H1 (cell line): ENCODE results near the gene CTAGE4. TPM values are rescaled to one million over a fixed set of nuclear protein-coding genes. Genes with fewer than 3 reads are reported as not detected.

Source experiments
- BACH1 ChIP-seq: IDR thresholded peaks from 2 replicates; pipeline ENCODE4 v1.6.1; 2012; ENCODE audit warnings: low read length, improper control_type of control experiment
- CEBPB ChIP-seq: IDR thresholded peaks from 2 replicates; pipeline ENCODE4 v1.6.1; 2012; ENCODE audit warnings: low read depth, low read length
- GABPA ChIP-seq: IDR thresholded peaks from 2 replicates; pipeline ENCODE4 v1.6.1; 2011; ENCODE audit warnings: mild to moderate bottlenecking, low read length, moderate library complexity, borderline replicate concordance; ENCODE audit not compliant: insufficient read depth
- RBBP5 ChIP-seq: IDR thresholded peaks from 2 replicates; pipeline ENCODE4 v1.7.1; 2012; ENCODE audit warnings: low read depth, mild to moderate bottlenecking, inconsistent platforms, low read length, moderate library complexity, borderline replicate concordance
- SUZ12 ChIP-seq: fragments of 200-600 bp; sonication (generic); IDR thresholded peaks from 2 replicates; pipeline ENCODE4 v1.6.1; 2012; ENCODE audit warnings: mild to moderate bottlenecking, inconsistent platforms, low read length, moderate library complexity, mixed read lengths
- TAF1 ChIP-seq: IDR thresholded peaks from 2 replicates; pipeline ENCODE4 v1.6.1; 2011; ENCODE audit warnings: mild to moderate bottlenecking, low read depth, low read length
- TAF7 ChIP-seq: optimal IDR thresholded peaks from 2 replicates; pipeline ENCODE3; 2011; ENCODE audit warnings: low read depth, mild to moderate bottlenecking, inconsistent platforms, low read length, moderate library complexity, borderline replicate concordance
- polyA plus RNA-seq, 7 experiments: library from polyadenylated mRNA; depleted of rRNA in 3 of 7; stranded (reverse) in 5 of 7; unstranded in 2 of 7; fragments of >200 nt in 5 of 7; fragments of 200-250 nt in 2 of 7; gene quantifications; 1 replicate in 5 of 7; 2 replicates in 1 of 7; 4 replicates in 1 of 7; pipeline versions ENCODE4 v1.2.1 to v1.2.3, GENCODE V29; 2011 to 2013; ENCODE audit warnings: missing spikeins in 2 of 7, mixed read lengths in 2 of 7
- total RNA-seq: library from RNA; stranded (reverse); fragmentation: NEBNext Ultra II Directional; extraction: Animal tissue kit (Norgen Biotek cat#: 25700); gene quantifications from 2 replicates; pipeline ENCODE4 v1.2.1, GENCODE V29; 2021
- TF ChIP-seq, protein P1 (sequence below): IDR thresholded peaks from 2 replicates; pipeline ENCODE4 v1.6.1; 2012; ENCODE audit warnings: inconsistent platforms

Gene CTAGE4
- total and polyA plus RNA-seq, 2 of the 8 experiments (the other 6 are each of a cell fraction or from before 2014, with no cell fraction given) = 2.9 to 10.3 TPM

DNA sequence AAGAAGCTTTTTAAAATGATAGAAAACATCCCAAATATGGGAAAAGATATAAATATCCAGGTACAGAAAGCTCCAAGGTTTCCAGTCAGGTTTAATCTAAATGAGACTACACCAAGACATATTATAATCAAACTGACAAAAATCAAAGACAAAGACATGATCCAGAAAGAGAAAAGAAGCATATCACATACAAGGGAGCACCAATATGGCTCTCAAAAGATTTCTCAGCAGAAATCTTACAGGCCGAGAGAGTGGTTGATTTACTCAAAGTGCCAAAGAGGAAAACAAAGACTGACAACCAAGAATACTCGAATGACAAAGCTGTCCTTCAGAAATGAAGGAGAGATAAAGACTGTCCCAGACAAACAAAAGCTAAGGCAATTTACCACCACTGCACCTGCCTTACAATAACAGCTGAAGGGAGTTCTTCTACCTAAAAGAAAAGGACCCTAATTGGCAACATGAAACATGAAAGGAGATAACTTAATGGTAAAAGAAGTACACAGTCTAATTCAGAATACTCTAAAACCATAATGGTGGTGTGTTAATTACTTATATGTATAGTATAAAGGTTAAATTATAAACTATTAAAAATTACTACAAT, 34.9 kb upstream of the CTAGE4 start (continued):
- no peak for TF ChIP-seq TAF1
- no peak for TF ChIP-seq GABPA
- no peak for TF ChIP-seq RBBP5
- no peak for TF ChIP-seq SUZ12
- TF ChIP-seq, protein P1, sequence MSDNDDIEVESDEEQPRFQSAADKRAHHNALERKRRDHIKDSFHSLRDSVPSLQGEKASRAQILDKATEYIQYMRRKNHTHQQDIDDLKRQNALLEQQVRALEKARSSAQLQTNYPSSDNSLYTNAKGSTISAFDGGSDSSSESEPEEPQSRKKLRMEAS = no peak
- TF ChIP-seq TAF7 = no peak
- no peak for TF ChIP-seq BACH1
- no peak for TF ChIP-seq CEBPB
